ENCODE measurements around the gene FBXL19. TPM values are rescaled to one million over a fixed set of nuclear protein-coding genes. Genes with fewer than 3 reads are reported as not detected.

FBXL19 gene
- total and polyA plus RNA-seq, 9 of the 15 experiments (the other 6 are each of a cell fraction or from before 2014, with no cell fraction given): 0.13 to 48.0 (median 13.5) TPM; not detected in 1

GRCh38 chr16:30922420-30922959 is 882 bp upstream of the FBXL19 start (continued):
- TF ChIP-seq ZBTB12 (CRISPR knock-in tag; IDR thresholded peaks at IDR 0.05): peak; percentile 93
- no peak for TF ChIP-seq RREB1 (CRISPR knock-in tag; IDR thresholded peaks at IDR 0.05)
- TF ChIP-seq PKNOX1 (IDR thresholded peaks at IDR 0.05): peak; percentile 97
- TF ChIP-seq FOXP4 (CRISPR knock-in tag; IDR thresholded peaks at IDR 0.05; ENCODE audit: borderline replicate concordance): no peak
- no peak for TF ChIP-seq HNRNPH1 (optimal IDR thresholded peaks at IDR 0.05; ENCODE audit: low read depth, low read length)
- TF ChIP-seq DNMT1 (IDR thresholded peaks at IDR 0.05): no peak
- TF ChIP-seq ELF4 (CRISPR knock-in tag; IDR thresholded peaks at IDR 0.05): peak; percentile 9; the same call in 1 of the 2 replicates
- peak in 1 of 2 experiments; percentile 71; a peak in 1 of 4 replicates for TF ChIP-seq BCLAF1 (IDR thresholded peaks at IDR 0.05; ENCODE audit: borderline replicate concordance in 1 of 2, control insufficient read depth in 1 of 2, low read depth in 2 of 2, low read length in 1 of 2)
- no peak for TF ChIP-seq RHOXF2B (CRISPR knock-in tag; conservative IDR thresholded peaks at IDR 0.05)
- no peak for TF ChIP-seq NR0B1 (IDR thresholded peaks at IDR 0.05; ENCODE audit: partially characterized antibody)
- TF ChIP-seq NR2C2 (CRISPR knock-in tag; IDR thresholded peaks at IDR 0.05): peak; percentile 100
- TF ChIP-seq NR2C2 (tag; IDR thresholded peaks at IDR 0.05): peak; percentile 100

All from K562 (cell line).